ENCODE results near the gene LIPI. TPM values are rescaled to one million over a fixed set of nuclear protein-coding genes. Genes with fewer than 3 reads are reported as not detected.

The LIPI gene
- not detected for total RNA-seq

- Histone ChIP-seq H3K4me1 (ENCODE audit: insufficient read depth, low read length) (peaks cover under 1% of the 10 kb centered on the region), H3K4me3 (ENCODE audit: low read length) (no peak within 1 kb of the TSS), H3K9me3 (ENCODE audit: low read depth, low read length) (no peaks in the 10 kb centered on the region), H3K27me3 (ENCODE audit: insufficient read depth, low read length) (peaks cover 7% of the 10 kb centered on the region)
These were observed at the start of gene LIPI for GRCh38 chr21:14210738-14211137. TSS of gene LIPI (minus strand) at chr21:14210955. CDS start at chr21:14210845, 110 bp downstream.

DNA sequence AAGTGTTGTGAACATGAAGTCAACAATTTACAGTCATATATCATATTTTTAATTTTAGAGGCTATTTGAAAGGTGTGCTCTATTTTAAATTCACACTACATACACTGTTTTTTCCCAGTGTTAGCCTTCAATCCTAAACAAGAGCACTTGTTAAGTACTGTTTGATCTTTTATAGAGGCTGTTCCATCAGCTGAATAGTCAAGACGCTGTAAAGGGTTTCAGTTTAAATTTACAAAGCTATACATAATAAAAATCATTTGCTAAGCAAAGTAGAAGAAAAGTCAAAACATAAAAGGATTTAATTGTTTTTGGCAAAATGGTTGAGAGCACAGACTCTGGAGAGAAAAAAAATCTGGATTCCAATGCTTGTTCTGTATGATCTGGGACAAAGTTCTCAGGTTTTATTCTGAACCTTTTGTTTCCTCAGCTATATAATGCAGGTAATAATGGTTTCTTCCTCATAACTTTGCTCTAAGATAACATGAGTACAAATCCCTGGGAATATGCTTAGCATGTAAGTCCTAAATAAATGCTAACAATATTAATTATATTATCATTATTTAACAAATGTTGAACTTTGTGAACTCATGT lies 49.5 kb upstream of the LIPI start:
- Histone ChIP-seq H3K27me3 (ENCODE audit: insufficient read depth, low read length) (no peaks in the 10 kb centered on the region), H3K4me1 (ENCODE audit: insufficient read depth, low read length) (no peaks in the 10 kb centered on the region), H3K9me3 (ENCODE audit: low read depth, low read length) (no peaks in the 10 kb centered on the region), H3K4me3 (ENCODE audit: low read length) (no peak overlapping the region)

DNA sequence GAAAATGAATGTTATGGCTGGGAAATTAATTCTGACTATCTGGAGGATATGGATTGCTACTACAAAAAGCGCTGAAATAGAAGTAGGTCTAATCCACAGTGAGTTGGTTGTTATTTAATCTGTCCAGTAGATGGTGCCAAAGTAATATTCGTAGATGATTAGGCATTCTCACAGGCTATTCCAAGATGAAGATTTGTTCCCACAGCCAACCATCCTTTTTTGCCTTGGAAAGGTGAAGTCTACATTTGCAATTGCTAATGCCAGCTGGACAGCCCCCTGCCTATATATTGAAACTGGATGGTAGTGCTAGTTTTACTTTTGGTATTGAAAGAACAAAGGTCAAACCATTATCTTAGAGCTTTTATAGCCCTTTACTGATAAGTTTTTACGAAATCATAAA lies 49.0 kb upstream of the LIPI start:
- Histone ChIP-seq H3K9me3 (ENCODE audit: low read depth, low read length) (no peaks in the 10 kb centered on the region), H3K4me1 (ENCODE audit: insufficient read depth, low read length) (no peaks in the 10 kb centered on the region), H3K27me3 (ENCODE audit: insufficient read depth, low read length) (no peaks in the 10 kb centered on the region), H3K4me3 (ENCODE audit: low read length) (no peak overlapping the region)

DNA sequence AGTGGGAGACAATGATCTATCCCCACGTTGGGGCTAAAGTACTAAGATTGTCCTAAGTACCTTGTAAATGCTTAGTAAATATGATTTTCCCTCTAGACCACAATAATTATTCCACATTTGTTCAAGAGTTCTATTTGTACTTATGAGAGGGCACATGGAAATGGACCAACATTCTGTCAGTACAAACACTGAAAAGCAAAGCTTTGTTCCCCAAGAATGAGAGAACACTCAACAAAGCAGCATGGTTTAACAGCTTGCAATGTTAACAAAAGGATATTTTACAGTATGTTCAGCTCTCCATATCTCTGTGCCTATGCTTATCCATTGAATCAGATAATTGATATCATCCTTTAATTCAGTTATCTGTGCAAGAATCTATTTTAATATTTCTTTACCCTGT lies 40.6 kb upstream of the LIPI start:
- Histone ChIP-seq H3K4me3 (ENCODE audit: low read length) (no peak overlapping the region), H3K27me3 (ENCODE audit: insufficient read depth, low read length) (no peaks in the 10 kb centered on the region), H3K9me3 (ENCODE audit: low read depth, low read length) (no peaks in the 10 kb centered on the region), H3K4me1 (ENCODE audit: insufficient read depth, low read length) (peaks cover 3% of the 10 kb centered on the region)

GRCh38 chr21:14245711-14246110 lies 35.0 kb upstream of the LIPI start:
- H3K4me1 ChIP-seq (ENCODE audit: insufficient read depth, low read length) = no peaks in the 10 kb centered on the region
- no peaks in the 10 kb centered on the region for H3K27me3 ChIP-seq (ENCODE audit: insufficient read depth, low read length)
- no peaks in the 10 kb centered on the region for H3K9me3 ChIP-seq (ENCODE audit: low read depth, low read length)
- no peak overlapping the region for H3K4me3 ChIP-seq (ENCODE audit: low read length)

DNA sequence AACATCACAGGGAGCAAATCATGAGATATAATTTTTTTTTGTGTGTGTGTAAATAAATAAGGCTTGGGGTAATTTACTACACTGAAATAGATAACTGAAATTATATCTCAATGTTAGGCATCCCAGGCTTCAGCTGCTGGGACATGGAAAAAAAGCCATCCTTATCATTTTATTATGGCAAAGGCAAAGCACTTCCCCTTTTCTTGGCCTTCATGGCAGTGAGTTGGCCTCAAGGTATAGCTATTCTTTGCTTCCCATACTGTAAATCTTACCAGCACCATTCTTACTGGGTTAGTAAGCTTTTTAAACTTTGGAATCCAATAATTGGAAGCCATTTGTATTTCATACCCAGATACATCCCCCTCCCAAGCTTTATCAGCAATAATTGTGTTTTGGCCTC lies 34.2 kb upstream of the LIPI start:
- Histone ChIP-seq H3K9me3 (ENCODE audit: low read depth, low read length) (no peaks in the 10 kb centered on the region), H3K4me3 (ENCODE audit: low read length) (no peak overlapping the region)

DNA sequence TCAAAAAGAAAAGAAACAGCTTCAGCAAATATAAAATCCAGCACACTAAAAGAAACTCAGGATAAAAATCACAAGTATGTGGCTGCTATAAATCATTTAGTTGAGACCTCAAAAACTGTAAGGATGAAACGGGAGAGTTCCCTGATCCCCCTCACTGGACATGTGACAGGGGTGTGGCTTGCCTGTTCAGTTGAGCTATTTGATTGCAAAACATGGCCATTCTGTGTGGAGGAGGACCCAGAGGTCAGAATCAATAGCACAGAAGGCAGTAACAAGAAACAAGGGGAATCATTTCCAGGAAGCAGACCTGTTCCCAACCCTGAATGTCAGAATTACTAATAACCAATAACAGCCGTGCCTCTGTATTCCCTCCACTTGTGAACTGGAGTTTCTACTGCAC lies 33.1 kb upstream of the LIPI start:
- Histone ChIP-seq H3K27me3 (ENCODE audit: insufficient read depth, low read length) (no peaks in the 10 kb centered on the region), H3K4me1 (ENCODE audit: insufficient read depth, low read length) (no peaks in the 10 kb centered on the region), H3K4me3 (ENCODE audit: low read length) (no peak overlapping the region), H3K9me3 (ENCODE audit: low read depth, low read length) (no peaks in the 10 kb centered on the region)

More for the DNA sequence above, 34.2 kb upstream of the LIPI start:
- H3K27me3 ChIP-seq (ENCODE audit: insufficient read depth, low read length) = no peaks in the 10 kb centered on the region
- no peaks in the 10 kb centered on the region for H3K4me1 ChIP-seq (ENCODE audit: insufficient read depth, low read length)

DNA sequence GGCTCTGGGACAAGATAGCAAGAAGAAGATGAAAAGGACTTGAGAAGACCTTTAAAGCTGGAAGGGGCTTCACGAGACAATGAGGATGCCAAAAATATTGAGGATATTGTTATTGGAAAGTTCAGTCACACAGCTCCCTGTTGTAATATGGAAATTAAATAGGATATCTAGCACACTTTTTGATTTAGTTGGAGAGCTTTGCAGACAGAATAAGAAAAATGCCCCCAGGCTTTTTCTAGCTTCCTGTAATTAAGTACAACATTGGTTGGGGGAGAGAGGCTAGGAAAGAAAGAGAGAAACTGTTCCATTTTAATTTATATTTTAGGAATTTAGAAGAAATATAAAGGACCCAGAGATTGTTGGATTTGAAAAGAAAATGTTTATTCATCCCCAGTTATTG lies 32.7 kb upstream of the LIPI start:
- Histone ChIP-seq H3K4me1 (ENCODE audit: insufficient read depth, low read length) (no peaks in the 10 kb centered on the region), H3K9me3 (ENCODE audit: low read depth, low read length) (no peaks in the 10 kb centered on the region), H3K4me3 (ENCODE audit: low read length) (no peak overlapping the region), H3K27me3 (ENCODE audit: insufficient read depth, low read length) (no peaks in the 10 kb centered on the region)

- Histone ChIP-seq H3K4me1 (ENCODE audit: insufficient read depth, low read length) (no peaks in the 10 kb centered on the region), H3K27me3 (ENCODE audit: insufficient read depth, low read length) (no peaks in the 10 kb centered on the region), H3K4me3 (ENCODE audit: low read length) (no peak overlapping the region), H3K9me3 (ENCODE audit: low read depth, low read length) (no peaks in the 10 kb centered on the region)
These were observed 30.5 kb upstream of the LIPI start for GRCh38 chr21:14241297-14241696.

GRCh38 chr21:14239281-14239680 lies 28.5 kb upstream of the LIPI start:
- no peaks in the 10 kb centered on the region for H3K27me3 ChIP-seq (ENCODE audit: insufficient read depth, low read length)
- H3K9me3 ChIP-seq (ENCODE audit: low read depth, low read length) = no peaks in the 10 kb centered on the region
- no peak overlapping the region for H3K4me3 ChIP-seq (ENCODE audit: low read length)
- H3K4me1 ChIP-seq (ENCODE audit: insufficient read depth, low read length) = no peaks in the 10 kb centered on the region

- H3K4me3 ChIP-seq (ENCODE audit: low read length) = no peak overlapping the region
- no peaks in the 10 kb centered on the region for H3K27me3 ChIP-seq (ENCODE audit: insufficient read depth, low read length)
- no peaks in the 10 kb centered on the region for H3K9me3 ChIP-seq (ENCODE audit: low read depth, low read length)
These were observed 25.4 kb upstream of the LIPI start for GRCh38 chr21:14236180-14236579.

GRCh38 chr21:14235101-14235500 lies 24.3 kb upstream of the LIPI start:
- no peaks in the 10 kb centered on the region for H3K4me1 ChIP-seq (ENCODE audit: insufficient read depth, low read length)
- H3K27me3 ChIP-seq (ENCODE audit: insufficient read depth, low read length) = no peaks in the 10 kb centered on the region
- H3K4me3 ChIP-seq (ENCODE audit: low read length) = no peak overlapping the region
- H3K9me3 ChIP-seq (ENCODE audit: low read depth, low read length) = no peaks in the 10 kb centered on the region

More at GRCh38 chr21:14236180-14236579, 25.4 kb upstream of the LIPI start:
- no peaks in the 10 kb centered on the region for H3K4me1 ChIP-seq (ENCODE audit: insufficient read depth, low read length)

DNA sequence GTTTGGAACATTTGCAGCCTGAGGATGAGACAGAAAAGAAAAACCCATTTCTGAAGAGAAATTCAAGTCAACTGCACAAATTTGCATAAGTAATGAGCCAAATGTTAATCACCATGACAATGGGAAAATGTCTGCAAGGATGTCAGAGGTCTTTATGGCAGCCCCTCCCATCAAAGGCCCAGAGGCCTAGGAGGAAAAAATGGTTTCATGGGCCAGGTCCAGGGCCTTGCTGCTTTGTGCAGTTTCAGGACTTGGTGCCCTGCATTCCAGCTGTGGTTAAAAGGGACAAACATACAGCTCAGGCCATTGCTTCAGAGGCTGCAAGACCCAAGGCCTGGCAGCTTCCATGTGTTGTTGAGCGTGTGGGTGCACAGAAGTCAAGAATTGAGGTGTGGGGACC lies 18.6 kb upstream of the LIPI start:
- Histone ChIP-seq H3K27me3 (ENCODE audit: insufficient read depth, low read length) (no peaks in the 10 kb centered on the region), H3K4me1 (ENCODE audit: insufficient read depth, low read length) (no peaks in the 10 kb centered on the region), H3K9me3 (ENCODE audit: low read depth, low read length) (peaks cover 12% of the 10 kb centered on the region), H3K4me3 (ENCODE audit: low read length) (no peak overlapping the region)

DNA sequence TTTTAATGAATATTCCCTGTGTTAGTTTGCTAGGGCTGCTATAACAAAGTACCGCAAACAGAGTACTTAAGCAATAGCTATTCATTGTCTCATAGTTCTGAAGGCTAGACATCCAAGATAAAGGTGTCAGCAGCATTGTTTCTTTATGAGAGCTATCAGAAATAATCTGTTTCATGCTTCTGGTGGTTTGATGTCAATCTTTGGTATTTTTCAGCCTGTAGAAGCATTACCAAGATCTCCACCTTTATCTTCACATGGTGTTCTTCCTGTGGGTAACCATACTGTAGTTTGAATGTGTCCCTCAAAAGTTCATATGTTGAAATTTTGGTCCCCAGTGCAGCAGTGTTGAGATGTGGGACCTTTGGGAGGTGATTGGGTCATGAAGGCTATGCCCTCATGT lies 12.6 kb upstream of the LIPI start:
- no peaks in the 10 kb centered on the region for H3K9me3 ChIP-seq (ENCODE audit: low read depth, low read length)
- no peaks in the 10 kb centered on the region for H3K4me1 ChIP-seq (ENCODE audit: insufficient read depth, low read length)
- no peak overlapping the region for H3K4me3 ChIP-seq (ENCODE audit: low read length)
- H3K27me3 ChIP-seq (ENCODE audit: insufficient read depth, low read length) = no peaks in the 10 kb centered on the region

DNA sequence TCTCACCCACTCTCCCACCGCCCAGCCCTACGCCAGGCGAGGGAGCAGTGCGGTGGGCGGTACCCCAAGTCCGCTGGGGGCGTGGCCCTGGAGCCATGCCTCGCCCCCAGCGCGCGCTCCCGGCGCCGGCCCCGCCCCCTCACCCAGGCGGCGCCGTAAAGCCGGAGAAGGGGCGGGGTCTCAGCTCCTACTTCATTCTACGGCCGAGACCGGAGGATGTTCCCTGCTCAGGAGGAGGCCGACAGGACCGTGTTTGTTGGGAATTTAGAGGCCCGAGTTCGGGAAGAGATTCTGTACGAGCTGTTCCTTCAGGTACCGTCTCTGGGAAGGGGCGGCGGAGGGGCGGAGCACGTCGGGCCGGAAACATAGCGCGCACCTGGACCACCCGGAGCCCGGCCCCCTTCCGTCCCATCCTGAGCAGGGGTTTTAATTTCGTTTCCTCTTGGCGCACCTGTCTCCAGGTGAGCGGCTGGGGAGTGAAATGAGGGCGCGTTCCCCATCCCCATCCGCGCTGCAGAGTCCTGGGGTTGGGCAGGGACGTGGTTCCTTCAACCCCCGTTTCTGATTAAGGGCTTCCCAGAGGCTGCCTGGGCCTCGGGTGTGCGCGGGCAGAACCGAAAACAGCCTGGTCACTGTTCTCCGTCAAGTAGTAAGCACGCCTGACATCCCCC lies 5.4 kb upstream of the LIPI start, which contains the start of gene RBM11:
TSS of gene RBM11 (plus strand) at position 187 of the 671 bp plus-strand sequence. CDS start at position 217, 30 bp downstream.
- H3K27me3 ChIP-seq (ENCODE audit: insufficient read depth, low read length) = peaks cover 7% of the 10 kb centered on the region
- H3K9me3 ChIP-seq (ENCODE audit: low read depth, low read length) = no peaks in the 10 kb centered on the region
- H3K4me1 ChIP-seq (ENCODE audit: insufficient read depth, low read length) = peaks cover 6% of the 10 kb centered on the region
- peak within 1 kb of the TSS; percentile 49 for H3K4me3 ChIP-seq (ENCODE audit: low read length)

- H3K4me3 ChIP-seq (ENCODE audit: low read length) = no peak overlapping the region
These were observed 2.4 kb upstream of the LIPI start for GRCh38 chr21:14213164-14213563.

More at GRCh38 chr21:14213164-14213563, 2.4 kb upstream of the LIPI start:
- Histone ChIP-seq H3K27me3 (ENCODE audit: insufficient read depth, low read length) (peaks cover 7% of the 10 kb centered on the region), H3K9me3 (ENCODE audit: low read depth, low read length) (no peaks in the 10 kb centered on the region), H3K4me1 (ENCODE audit: insufficient read depth, low read length) (peaks cover 6% of the 10 kb centered on the region)
